ENCODE measurements around the gene SP2. TPM values are rescaled to one million over a fixed set of nuclear protein-coding genes. Genes with fewer than 3 reads are reported as not detected.

Gene SP2
- total RNA-seq, 3 donors from 2014 or later = 21.7 to 24.2 (median 21.7) TPM

DNA sequence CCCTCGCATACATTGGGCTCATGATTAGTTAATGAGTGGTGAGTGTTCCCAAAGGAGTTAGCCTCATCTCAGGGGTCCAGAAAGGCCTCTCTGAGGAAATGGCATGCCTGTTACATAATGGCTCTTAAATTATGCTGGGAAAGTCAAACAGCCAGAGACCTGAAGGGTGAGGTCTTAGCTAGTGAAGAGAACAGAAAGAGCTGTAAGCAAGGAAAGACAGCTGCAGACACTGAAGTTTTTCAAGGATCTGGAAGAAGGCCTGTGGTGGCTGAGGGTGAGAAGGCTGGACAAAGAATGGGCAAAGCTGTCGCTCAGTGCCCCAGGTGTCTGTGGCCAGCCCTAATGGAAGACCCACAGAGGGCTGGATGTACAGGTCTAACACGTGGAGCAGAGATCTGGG is 10.4 kb downstream of the SP2 start:
- Histone ChIP-seq H3K4me1 (ENCODE audit: low read depth) (no peaks in the 10 kb centered on the region), H3K36me3 (ENCODE audit: low read depth) (no peaks in the 10 kb centered on the region), H3K9me3 (no peaks in the 10 kb centered on the region), H3K4me3 (no peak overlapping the region)
- TF ChIP-seq, protein P1, sequence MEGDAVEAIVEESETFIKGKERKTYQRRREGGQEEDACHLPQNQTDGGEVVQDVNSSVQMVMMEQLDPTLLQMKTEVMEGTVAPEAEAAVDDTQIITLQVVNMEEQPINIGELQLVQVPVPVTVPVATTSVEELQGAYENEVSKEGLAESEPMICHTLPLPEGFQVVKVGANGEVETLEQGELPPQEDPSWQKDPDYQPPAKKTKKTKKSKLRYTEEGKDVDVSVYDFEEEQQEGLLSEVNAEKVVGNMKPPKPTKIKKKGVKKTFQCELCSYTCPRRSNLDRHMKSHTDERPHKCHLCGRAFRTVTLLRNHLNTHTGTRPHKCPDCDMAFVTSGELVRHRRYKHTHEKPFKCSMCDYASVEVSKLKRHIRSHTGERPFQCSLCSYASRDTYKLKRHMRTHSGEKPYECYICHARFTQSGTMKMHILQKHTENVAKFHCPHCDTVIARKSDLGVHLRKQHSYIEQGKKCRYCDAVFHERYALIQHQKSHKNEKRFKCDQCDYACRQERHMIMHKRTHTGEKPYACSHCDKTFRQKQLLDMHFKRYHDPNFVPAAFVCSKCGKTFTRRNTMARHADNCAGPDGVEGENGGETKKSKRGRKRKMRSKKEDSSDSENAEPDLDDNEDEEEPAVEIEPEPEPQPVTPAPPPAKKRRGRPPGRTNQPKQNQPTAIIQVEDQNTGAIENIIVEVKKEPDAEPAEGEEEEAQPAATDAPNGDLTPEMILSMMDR (IDR thresholded peaks at IDR 0.05) = no peak
- no peak for DNase-seq
- intact Hi-C loops (cut with DNase I, micrococcal nuclease) = no loop called here
- no peak for ATAC-seq

DNA sequence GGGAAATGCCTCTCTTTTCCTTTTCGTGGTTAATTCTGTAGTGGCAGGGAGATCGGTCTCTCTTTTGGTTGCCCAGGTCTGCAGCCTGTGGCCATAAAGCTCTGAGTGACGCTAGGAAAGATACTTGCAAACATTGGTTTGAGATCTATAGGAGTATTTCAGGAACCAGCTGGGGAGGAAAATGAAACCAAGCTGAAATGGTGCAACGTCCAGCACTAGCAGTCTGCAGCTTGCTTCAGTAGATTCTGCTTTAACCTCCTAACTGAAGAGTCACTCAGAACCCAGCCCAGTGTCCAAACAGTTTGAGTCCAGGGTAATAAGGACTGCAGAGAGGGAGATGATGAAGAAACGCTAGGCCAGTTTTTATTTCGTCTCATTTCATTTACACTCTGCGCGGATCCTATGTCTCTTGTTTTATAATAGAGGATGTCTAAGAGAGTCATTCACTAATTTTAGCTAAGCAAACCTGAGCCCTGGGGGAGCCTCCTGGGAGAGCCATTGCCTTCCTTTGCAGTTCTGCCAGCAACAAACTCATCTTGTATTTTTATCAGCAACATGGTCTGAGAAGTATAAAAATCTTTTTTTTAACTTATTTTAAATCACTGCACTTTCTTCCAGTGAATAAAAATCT is 12.0 kb downstream of the SP2 start:
- ATAC-seq = peak; percentile 23
- DNase-seq = no peak
- intact Hi-C loops (cut with DNase I, micrococcal nuclease) = no loop called here
- TF ChIP-seq, protein P1 (IDR thresholded peaks at IDR 0.05) = no peak
- Histone ChIP-seq H3K4me3 (no peak overlapping the region), H3K36me3 (ENCODE audit: low read depth) (no peaks in the 10 kb centered on the region), H3K4me1 (ENCODE audit: low read depth) (no peaks in the 10 kb centered on the region), H3K9me3 (no peaks in the 10 kb centered on the region)

DNA sequence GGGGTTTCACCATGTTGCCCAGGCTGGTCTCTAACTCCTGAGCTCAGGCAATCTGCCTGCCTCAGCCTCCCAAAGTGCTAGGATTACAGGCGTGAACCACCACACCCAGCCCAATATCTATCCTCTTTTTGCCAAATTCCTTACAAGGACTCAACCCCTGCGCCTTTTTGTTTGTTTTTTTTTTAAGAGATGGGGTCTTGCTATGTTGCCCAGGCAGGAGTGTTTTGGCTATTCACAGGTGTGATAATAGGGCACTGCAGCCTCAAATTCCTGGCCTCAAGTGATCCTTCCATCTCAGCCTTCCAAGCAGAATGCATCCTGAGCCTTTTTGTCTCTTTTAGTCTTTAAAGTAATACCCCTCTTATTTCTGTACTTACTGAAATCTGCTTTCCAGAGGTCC is 17.0 kb downstream of the SP2 start:
- H3K9me3 ChIP-seq = no peaks in the 10 kb centered on the region
- H3K4me1 ChIP-seq (ENCODE audit: low read depth) = no peaks in the 10 kb centered on the region
- intact Hi-C loops (cut with DNase I, micrococcal nuclease) = no loop called here
- ATAC-seq (no peak), DNase-seq (no peak)
- TF ChIP-seq, protein P1 (IDR thresholded peaks at IDR 0.05) = no peak
- H3K4me3 ChIP-seq = no peak overlapping the region
- H3K36me3 ChIP-seq (ENCODE audit: low read depth) = no peaks in the 10 kb centered on the region

DNA sequence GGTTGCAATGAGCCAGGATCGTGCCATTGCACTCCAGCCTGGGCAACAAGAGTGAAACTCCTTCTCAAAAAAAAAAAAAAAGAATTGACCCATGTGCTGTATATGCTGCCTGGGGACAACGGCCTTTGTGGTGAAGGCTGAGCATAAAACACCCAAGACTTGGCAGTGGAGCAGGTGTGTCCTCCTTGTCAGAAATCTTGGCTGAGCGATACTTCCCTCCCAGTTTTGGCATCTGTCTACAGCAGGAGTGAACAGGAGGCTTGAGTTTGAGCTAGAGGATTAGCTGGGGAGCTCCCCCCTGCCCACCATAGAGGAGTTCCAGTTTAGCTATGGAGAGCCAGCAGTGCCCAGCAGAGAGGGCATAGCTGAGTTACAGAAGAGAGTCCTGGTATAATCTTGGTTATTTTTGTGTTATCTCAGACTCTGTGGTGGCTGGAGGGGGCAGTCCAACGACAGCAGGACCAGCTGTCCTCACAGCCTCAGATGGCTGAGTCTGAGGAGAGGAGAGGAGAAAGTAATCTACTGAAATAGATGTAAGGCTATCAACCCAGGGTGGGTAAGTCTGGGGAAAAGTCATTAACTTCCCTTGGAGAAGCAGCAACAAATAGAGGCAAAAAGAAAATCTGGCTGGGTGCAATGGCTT is 18.4 kb downstream of the SP2 start:
- DNase-seq (no peak), ATAC-seq (no peak)
- no peak overlapping the region for H3K4me3 ChIP-seq
- intact Hi-C loops (cut with DNase I, micrococcal nuclease) = no loop called here
- TF ChIP-seq, protein P1 (IDR thresholded peaks at IDR 0.05) = no peak
- H3K36me3 ChIP-seq (ENCODE audit: low read depth) = no peaks in the 10 kb centered on the region
- no peaks in the 10 kb centered on the region for H3K4me1 ChIP-seq (ENCODE audit: low read depth)
- H3K9me3 ChIP-seq = no peaks in the 10 kb centered on the region

DNA sequence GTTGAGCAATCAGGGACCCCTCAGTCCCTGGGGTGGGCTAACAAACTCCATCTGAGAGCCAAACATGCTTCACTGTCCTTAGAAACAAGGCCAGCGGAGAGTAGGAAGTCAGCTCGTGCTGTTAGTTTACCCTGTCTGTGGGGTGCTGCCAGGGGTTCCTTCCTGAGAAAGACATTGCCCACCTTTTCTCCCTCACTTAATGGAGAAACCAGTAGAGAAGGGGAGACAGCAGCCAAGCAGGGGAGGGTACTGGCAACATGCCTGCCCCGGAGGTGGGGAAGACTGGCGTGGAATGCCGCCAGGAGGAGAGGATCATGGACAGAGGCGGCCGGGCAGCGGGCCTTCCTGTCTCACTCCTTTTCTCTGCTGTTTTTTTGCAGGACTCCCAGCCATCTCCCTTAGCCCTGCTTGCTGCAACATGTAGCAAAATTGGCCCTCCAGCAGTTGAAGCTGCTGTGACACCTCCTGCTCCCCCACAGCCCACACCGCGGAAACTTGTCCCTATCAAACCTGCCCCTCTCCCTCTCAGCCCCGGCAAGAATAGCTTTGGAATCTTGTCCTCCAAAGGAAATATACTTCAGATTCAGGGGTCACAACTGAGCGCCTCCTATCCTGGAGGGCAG is 19.9 kb downstream of the SP2 start:
- Histone ChIP-seq H3K4me1 (ENCODE audit: low read depth) (no peaks in the 10 kb centered on the region), H3K36me3 (ENCODE audit: low read depth) (no peaks in the 10 kb centered on the region), H3K9me3 (no peaks in the 10 kb centered on the region), H3K4me3 (no peak overlapping the region)
- TF ChIP-seq, protein P1 (IDR thresholded peaks at IDR 0.05) = no peak
- intact Hi-C loops (cut with DNase I, micrococcal nuclease) = no loop called here
- DNase-seq (no peak), ATAC-seq (no peak)

Data from mucosa of descending colon (tissue), 3 donors.